Thyroid gland (tissue), 4 donors: ENCODE measurements around the gene USP6NL.

Source experiments
- CTCF ChIP-seq, 6 experiments: fragments of 200-600 bp in 3 of 6; fragments of 450-650 bp in 3 of 6; sonication (generic) in 3 of 6; IDR thresholded peaks; one replicate each; pipeline ENCODE4 v1.5.1; 2016 to 2019; ENCODE audit warnings: antibody characterized with exemption in 6 of 6, mild to moderate bottlenecking in 2 of 6, inconsistent platforms in 1 of 6, moderate library complexity in 1 of 6
- POLR2A ChIP-seq, 2 donors: fragments of 450-650 bp; IDR thresholded peaks; one replicate each; pipeline ENCODE4 v1.6.1; 2017; ENCODE audit warnings: antibody characterized with exemption in 2 of 2, mild to moderate bottlenecking in 2 of 2, moderate library complexity in 1 of 2

GRCh38 chr10:11444155-11444530 is 167.3 kb downstream of the USP6NL start:
- TF ChIP-seq CTCF (IDR thresholded peaks at IDR 0.05) (no peak), POLR2A (IDR thresholded peaks at IDR 0.05) (no peak)
